B cell (primary cell): ENCODE data around the gene EPB41L1. TPM values are rescaled to one million over a fixed set of nuclear protein-coding genes. Genes with fewer than 3 reads are reported as not detected.

Experiments
- ATAC-seq: fragments of 200-7000 bp; cut with Tn5 transposase; one replicate; pipeline ENCODE4 v1.10.0; 2021; ENCODE audit warnings: low read depth, mild to moderate bottlenecking, moderate number of reproducible peaks, moderate library complexity
- CTCF ChIA-PET: fragments of 350-600 bp; sonication (Branson Sonifier 250); formaldehyde crosslinking; loops from one replicate; lab custom pipeline; 2021; ENCODE audit warnings: antibody characterized with exemption, inconsistent platforms; lab: Charles Lee
- POLR2A ChIA-PET: fragments of 350-600 bp; sonication (Branson Sonifier 250); formaldehyde crosslinking; loops from one replicate; lab custom pipeline; 2021; ENCODE audit warnings: antibody characterized with exemption; lab: Charles Lee
- DNase-seq: peaks from one replicate; pipeline ENCODE4 v3.0.0; 2013
- H2AFZ ChIP-seq: 2 replicates; pipeline ENCODE4 v1.6.1; 2012; ENCODE audit warnings: mild to moderate bottlenecking, low read depth, low read length; ENCODE audit not compliant: insufficient read depth, poor library complexity, severe bottlenecking
- H3K27ac ChIP-seq, 2 donors: 1 replicate in 1 of 2; 2 replicates in 1 of 2; pipeline ENCODE4 v1.5.1; 2012 to 2013; ENCODE audit warnings: low read length in 2 of 2, mild to moderate bottlenecking in 2 of 2, moderate library complexity in 1 of 2
- H3K27me3 ChIP-seq, 4 experiments: fragments of 200-600 bp in 1 of 4; sonication (generic) in 1 of 4; replicated peaks in 1 of 4; 1 replicate in 2 of 4; 2 replicates in 2 of 4; pipeline versions ENCODE4 v1.6.1 to v1.7.0; 2013 to 2016; ENCODE audit warnings: low read length in 3 of 4, mild to moderate bottlenecking in 2 of 4, mixed read lengths in 1 of 4, moderate library complexity in 1 of 4; ENCODE audit not compliant: insufficient read depth in 4 of 4, control insufficient read depth in 3 of 4; ENCODE audit errors: control extremely low read depth in 1 of 4
- H3K36me3 ChIP-seq, 2 experiments: replicated peaks in 1 of 2; 1 replicate in 1 of 2; 2 replicates in 1 of 2; pipeline versions ENCODE4 v1.6.1 to v1.7.1; 2013; ENCODE audit warnings: low read length in 1 of 2; ENCODE audit not compliant: insufficient read depth in 2 of 2, control insufficient read depth in 1 of 2; ENCODE audit errors: control extremely low read depth in 1 of 2, extremely low read depth in 1 of 2
- H3K4me1 ChIP-seq, 2 donors: fragments of 200-600 bp in 1 of 2; sonication (generic) in 1 of 2; 1 replicate in 1 of 2; 2 replicates in 1 of 2; pipeline versions ENCODE4 v1.5.1 to v1.6.1; 2013 to 2017; ENCODE audit warnings: low read length in 2 of 2; ENCODE audit not compliant: control insufficient read depth in 2 of 2, insufficient read depth in 2 of 2
- H3K4me2 ChIP-seq: replicated peaks from 2 replicates; pipeline ENCODE3; 2012; ENCODE audit warnings: mild to moderate bottlenecking, low read depth, low read length; ENCODE audit not compliant: poor library complexity, severe bottlenecking
- H3K4me3 ChIP-seq, 5 experiments: fragments of 200-600 bp in 1 of 5; sonication (generic) in 1 of 5; 1 replicate in 3 of 5; 2 replicates in 2 of 5; pipeline versions ENCODE4 v1.5.1 to v1.7.0; 2011 to 2016; ENCODE audit warnings: low read length in 4 of 5, mild to moderate bottlenecking in 4 of 5, low read depth in 2 of 5, control low read depth in 1 of 5, moderate library complexity in 1 of 5; ENCODE audit not compliant: insufficient read depth in 1 of 5; ENCODE audit errors: control extremely low read depth in 1 of 5, extremely low read depth in 1 of 5
- H3K79me2 ChIP-seq: fragments of 200-600 bp; sonication (generic); one replicate; pipeline ENCODE4 v1.6.0; 2016; ENCODE audit warnings: low read length; ENCODE audit not compliant: control insufficient read depth, insufficient read depth
- H3K9ac ChIP-seq: fragments of 200-600 bp; sonication (generic); 2 replicates; pipeline ENCODE4 v1.6.1; 2017; ENCODE audit warnings: mild to moderate bottlenecking, low read length, moderate library complexity
- H3K9me3 ChIP-seq, 3 donors: one replicate each; pipeline versions ENCODE4 v1.6.1 to v1.7.1; 2013; ENCODE audit warnings: low read length in 2 of 3; ENCODE audit not compliant: control insufficient read depth in 2 of 3, insufficient read depth in 1 of 3; ENCODE audit errors: control extremely low read depth in 1 of 3
- H4K20me1 ChIP-seq: 2 replicates; pipeline ENCODE4 v1.6.0; 2012; ENCODE audit warnings: mild to moderate bottlenecking, low read length; ENCODE audit not compliant: insufficient read depth, control insufficient read depth, poor library complexity, severe bottlenecking
- H3K27ac Mint-ChIP-seq: one replicate; pipeline ENCODE4 v1.8.0; 2021; ENCODE audit warnings: mixed read lengths
- H3K27me3 Mint-ChIP-seq: one replicate; pipeline ENCODE4 v1.8.0; 2021; ENCODE audit warnings: mixed read lengths
- H3K4me1 Mint-ChIP-seq: one replicate; pipeline ENCODE4 v1.8.0; 2021; ENCODE audit warnings: mixed read lengths
- H3K4me3 Mint-ChIP-seq: one replicate; pipeline ENCODE4 v1.8.0; 2021; ENCODE audit warnings: mixed read lengths
- H3K9me3 Mint-ChIP-seq: one replicate; pipeline ENCODE4 v1.8.0; 2022; ENCODE audit warnings: mixed read lengths; ENCODE audit not compliant: insufficient read depth
- CTCF ChIP-seq: fragments of 200-600 bp; IDR thresholded peaks from one replicate; pipeline ENCODE4 v1.8.0; 2022; ENCODE audit warnings: antibody characterized with exemption, mild to moderate bottlenecking
- EZH2 ChIP-seq: IDR thresholded peaks from 2 replicates; pipeline ENCODE4 v1.6.1; 2012; ENCODE audit warnings: borderline replicate concordance, low read depth, mild to moderate bottlenecking, moderate library complexity, low read length; ENCODE audit not compliant: insufficient read depth, poor library complexity, severe bottlenecking
- WGBS: methylation state at CpG from one replicate; pipeline ENCODE4 v1.1.5; 2013; ENCODE audit warnings: missing lambda C conversion rate; ENCODE audit not compliant: insufficient coverage; 5-methylcytosine and 5-hydroxymethylcytosine counted together
- intact Hi-C: fragments of 100-400 bp; cut with micrococcal nuclease; formaldehyde crosslinking; loops from one replicate; pipeline ENCODE4 v1.10.0; 2022
- polyA plus RNA-seq: library from polyadenylated mRNA; depleted of rRNA; stranded (reverse); fragments of >200 nt; gene quantifications from 2 replicates; pipeline ENCODE4 v1.2.3, GENCODE V29; 2012
- total RNA-seq, 2 donors: library from RNA; stranded (reverse); fragments of 120-200 nt in 1 of 2; gene quantifications; 1 replicate in 1 of 2; 2 replicates in 1 of 2; pipeline versions ENCODE4 v1.2.3 to v1.2.4, GENCODE V29; 2013 to 2022

Gene EPB41L1
- total and polyA plus RNA-seq, 2 donors (not counting 1 experiment from before 2014, with no cell fraction given), result 0.12 to 1.3 TPM

- ATAC-seq (no peak), DNase-seq (no peak)
- Histone ChIP-seq H3K4me1 (peaks cover 1 to 2% of the 10 kb centered on the region in 2 donors), H3K4me2 (no peak overlapping the region), H3K4me3 (no peak overlapping the region), H3K27ac (no peak overlapping the region), H3K79me2 (no peaks in the 10 kb centered on the region), H4K20me1 (no peaks in the 10 kb centered on the region), H2AFZ (no peak overlapping the region), H3K9ac (no peak overlapping the region), H3K36me3 (no peaks in the 10 kb centered on the region), H3K27me3 (peaks cover 0 to 13% (median 7%) of the 10 kb centered on the region in 4 experiments), H3K9me3 (no peaks in the 10 kb centered on the region)
- Mint-ChIP-seq H3K9me3 (no peaks in the 10 kb centered on the region), H3K4me1 (peaks cover 5% of the 10 kb centered on the region), H3K27me3 (peaks cover 28% of the 10 kb centered on the region), H3K27ac (no peak overlapping the region), H3K4me3 (no peak overlapping the region)
- TF ChIP-seq CTCF (no peak), EZH2 (no peak)
- 82% methylated on average over 2 of the region's 2 CpGs for WGBS
- POLR2A ChIA-PET, result no interaction called here
- intact Hi-C loops, result no loop called here
- CTCF ChIA-PET, result interaction anchor here (1.2 to 21.8 kb wide), 3 partner anchors 9 to 155 kb away, joined by 6 to 848 read pairs (median 16); no protein-coding TSS in a partner anchor
Measured at GRCh38 chr20:36148439-36148838, 6.1 kb upstream of the EPB41L1 start.

GRCh38 chr20:36149012-36149411 is 5.5 kb upstream of the EPB41L1 start:
- Histone ChIP-seq H3K9ac (no peak overlapping the region), H3K36me3 (no peaks in the 10 kb centered on the region), H3K27me3 (peaks cover 0 to 19% (median 11%) of the 10 kb centered on the region in 4 experiments), H3K9me3 (no peaks in the 10 kb centered on the region), H4K20me1 (no peaks in the 10 kb centered on the region), H3K79me2 (no peaks in the 10 kb centered on the region), H3K4me1 (peaks cover under 1 to 2% of the 10 kb centered on the region in 2 donors), H3K4me2 (no peak overlapping the region), H3K4me3 (no peak overlapping the region), H3K27ac (no peak overlapping the region), H2AFZ (no peak overlapping the region)
- Mint-ChIP-seq H3K27ac (no peak overlapping the region), H3K9me3 (no peaks in the 10 kb centered on the region), H3K27me3 (peaks cover 32% of the 10 kb centered on the region), H3K4me3 (no peak overlapping the region), H3K4me1 (peaks cover 6% of the 10 kb centered on the region)
- ChIA-PET POLR2A (no interaction called here), CTCF (interaction anchor here (1.2 to 21.8 kb wide), 3 partner anchors 8 to 155 kb away, joined by 6 to 848 read pairs (median 16); no protein-coding TSS in a partner anchor)
- WGBS, result 100% methylated on average over 1 of the region's 3 CpGs
- TF ChIP-seq CTCF (no peak), EZH2 (no peak)
- DNase-seq (no peak), ATAC-seq (no peak)
- intact Hi-C loops, result no loop called here
